Right renal pelvis (tissue), 4 donors: Measurements from ENCODE around the gene KRT36. TPM values are rescaled to one million over a fixed set of nuclear protein-coding genes. Genes with fewer than 3 reads are reported as not detected.

ENCODE experiments used
- DNase-seq, 4 donors: peaks; one replicate each; pipeline ENCODE4 v3.0.0-alpha.2; 2013; ENCODE audit warnings: low read depth in 4 of 4, low spot score in 3 of 4, missing footprints in 1 of 4
- polyA plus RNA-seq, 4 donors: library from polyadenylated mRNA; unstranded; fragments of 120-200 nt; gene quantifications; one replicate each; pipeline ENCODE4 v1.2.1, GENCODE V29; 2013; ENCODE audit not compliant: insufficient read length in 4 of 4

The KRT36 gene
- polyA plus RNA-seq, 4 donors: not detected

GRCh38 chr17:41504246-41504977 lies 14.7 kb upstream of the KRT36 start:
- no peak for DNase-seq

- DNase-seq: no peak
Observed at GRCh38 chr17:41503202-41503601, 13.5 kb upstream of the KRT36 start.

GRCh38 chr17:41500131-41500911 lies 10.6 kb upstream of the KRT36 start:
- no peak for DNase-seq

- no peak for DNase-seq
Observed at GRCh38 chr17:41499714-41500113, 10.0 kb upstream of the KRT36 start.

GRCh38 chr17:41498276-41498675 lies 8.6 kb upstream of the KRT36 start:
- DNase-seq: no peak

GRCh38 chr17:41496803-41497484 lies 7.2 kb upstream of the KRT36 start:
- DNase-seq: peak in 3 of 4 donors; percentile 30 to 50 (median 39)

GRCh38 chr17:41494524-41494923 lies 4.8 kb upstream of the KRT36 start:
- DNase-seq: no peak

GRCh38 chr17:41492771-41493170 lies 3.1 kb upstream of the KRT36 start:
- peak in 3 of 4 donors; percentile 36 to 52 (median 43) for DNase-seq

GRCh38 chr17:41492351-41492750 lies 2.6 kb upstream of the KRT36 start:
- DNase-seq: no peak

- no peak for DNase-seq
Observed at GRCh38 chr17:41491476-41491875, 1.8 kb upstream of the KRT36 start.

GRCh38 chr17:41490000-41490990 lies 585 bp upstream of the KRT36 start:
- no peak for DNase-seq

- no peak for DNase-seq
Observed at GRCh38 chr17:41486809-41487530, 2.7 kb downstream of the KRT36 start.

- DNase-seq: no peak
Observed at GRCh38 chr17:41486316-41486715, 3.4 kb downstream of the KRT36 start.

GRCh38 chr17:41484920-41485904 lies 4.5 kb downstream of the KRT36 start:
- no peak for DNase-seq

- no peak for DNase-seq
Observed at GRCh38 chr17:41483991-41484826, 5.5 kb downstream of the KRT36 start.

GRCh38 chr17:41483531-41483930 lies 6.2 kb downstream of the KRT36 start:
- DNase-seq: no peak

- DNase-seq: no peak
Observed at GRCh38 chr17:41481036-41481435, 8.7 kb downstream of the KRT36 start, which contains the start of gene KRT35. KRT35 (minus strand) TSS chr17:41481151; CDS start chr17:41481097, 54 bp downstream.
